ENCODE data around the gene IYD.

Gene IYD

DNA sequence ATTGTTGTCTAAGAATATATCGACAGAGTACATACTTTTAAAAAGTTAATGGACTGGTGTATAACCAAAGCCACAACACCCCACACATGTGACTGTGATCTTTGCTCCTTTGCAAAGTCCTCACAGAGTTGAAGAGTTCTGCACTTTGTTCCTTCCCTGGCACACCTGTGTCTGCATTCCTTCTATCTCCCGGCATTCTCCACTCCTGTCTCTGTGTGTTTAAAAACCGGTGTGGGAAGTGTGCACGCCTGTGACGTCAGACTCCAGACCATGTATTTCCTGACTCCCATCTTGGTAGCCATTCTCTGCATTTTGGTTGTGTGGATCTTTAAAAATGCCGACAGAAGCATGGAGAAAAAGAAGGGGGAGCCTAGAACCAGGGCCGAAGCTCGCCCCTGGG lies at the start of gene IYD:
IYD (plus strand) TSS at position 251 of the 400 bp plus-strand sequence; CDS start at position 271, 20 bp downstream.
- no peak for DNase-seq
- TF ChIP-seq POLR2A (IDR thresholded peaks at IDR 0.05; ENCODE audit: low read length) (no peak), GATA1 (IDR thresholded peaks at IDR 0.05; ENCODE audit: low read depth, low read length) (no peak)

- no peak for DNase-seq
- TF ChIP-seq GATA1 (IDR thresholded peaks at IDR 0.05; ENCODE audit: low read depth, low read length) (no peak), POLR2A (IDR thresholded peaks at IDR 0.05; ENCODE audit: low read length) (no peak)
These were observed 48.9 kb upstream of the IYD start for GRCh38 chr6:150319924-150320323.

- no peak for DNase-seq
- no peak for TF ChIP-seq GATA1 (IDR thresholded peaks at IDR 0.05; ENCODE audit: low read depth, low read length)
- no peak for TF ChIP-seq POLR2A (IDR thresholded peaks at IDR 0.05; ENCODE audit: low read length)
These were observed 48.4 kb upstream of the IYD start for GRCh38 chr6:150320442-150320841.

DNA sequence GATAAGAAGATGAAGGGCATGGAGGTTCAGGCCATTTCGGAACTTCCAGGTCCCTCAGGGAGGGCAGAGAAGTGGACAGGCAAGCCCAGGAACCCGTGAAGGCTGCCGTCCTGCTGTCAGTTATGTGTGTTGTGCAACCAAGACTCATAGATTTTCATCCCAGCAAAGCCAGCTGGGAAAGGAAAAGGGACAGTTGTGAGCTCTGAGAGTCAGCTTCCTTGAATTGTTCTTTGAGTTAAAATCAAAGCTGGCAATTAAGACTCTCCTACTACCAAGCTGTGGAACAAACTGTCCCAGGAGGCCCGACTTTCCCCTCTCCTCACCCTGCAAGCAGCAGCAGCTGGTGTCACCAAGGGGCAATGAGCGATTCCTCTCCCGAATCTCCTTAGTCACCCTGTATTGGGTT lies 46.3 kb upstream of the IYD start:
- no peak for DNase-seq
- TF ChIP-seq POLR2A (IDR thresholded peaks at IDR 0.05; ENCODE audit: low read length) (no peak), GATA1 (IDR thresholded peaks at IDR 0.05; ENCODE audit: low read depth, low read length) (no peak)

- peak in 1 of 2 experiments; percentile 47 for DNase-seq
- TF ChIP-seq POLR2A (IDR thresholded peaks at IDR 0.05; ENCODE audit: low read length) (no peak), GATA1 (IDR thresholded peaks at IDR 0.05; ENCODE audit: low read depth, low read length) (no peak)
These were observed 45.6 kb upstream of the IYD start for GRCh38 chr6:150323205-150323604.

DNA sequence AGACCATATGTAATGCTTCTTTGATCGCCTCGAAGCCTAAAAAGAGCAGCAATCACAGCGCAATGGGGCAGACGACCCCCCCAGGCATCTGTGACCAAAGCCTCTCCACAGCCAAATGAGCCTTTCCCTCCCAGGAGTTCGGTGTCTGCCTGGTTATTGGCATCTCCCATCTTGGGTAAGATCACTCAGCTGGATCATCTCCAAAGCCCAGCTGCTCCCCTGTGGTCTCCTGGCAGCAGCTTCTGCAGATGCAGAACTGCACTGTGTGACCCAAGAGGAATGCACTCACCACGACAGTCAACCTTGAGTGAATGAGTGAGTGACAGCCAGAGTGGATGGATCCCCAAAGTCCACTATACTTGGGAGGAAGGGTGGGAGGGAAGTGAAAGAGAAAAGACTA lies 44.8 kb upstream of the IYD start:
- no peak for DNase-seq
- TF ChIP-seq POLR2A (IDR thresholded peaks at IDR 0.05; ENCODE audit: low read length) (no peak), GATA1 (IDR thresholded peaks at IDR 0.05; ENCODE audit: low read depth, low read length) (no peak)

DNA sequence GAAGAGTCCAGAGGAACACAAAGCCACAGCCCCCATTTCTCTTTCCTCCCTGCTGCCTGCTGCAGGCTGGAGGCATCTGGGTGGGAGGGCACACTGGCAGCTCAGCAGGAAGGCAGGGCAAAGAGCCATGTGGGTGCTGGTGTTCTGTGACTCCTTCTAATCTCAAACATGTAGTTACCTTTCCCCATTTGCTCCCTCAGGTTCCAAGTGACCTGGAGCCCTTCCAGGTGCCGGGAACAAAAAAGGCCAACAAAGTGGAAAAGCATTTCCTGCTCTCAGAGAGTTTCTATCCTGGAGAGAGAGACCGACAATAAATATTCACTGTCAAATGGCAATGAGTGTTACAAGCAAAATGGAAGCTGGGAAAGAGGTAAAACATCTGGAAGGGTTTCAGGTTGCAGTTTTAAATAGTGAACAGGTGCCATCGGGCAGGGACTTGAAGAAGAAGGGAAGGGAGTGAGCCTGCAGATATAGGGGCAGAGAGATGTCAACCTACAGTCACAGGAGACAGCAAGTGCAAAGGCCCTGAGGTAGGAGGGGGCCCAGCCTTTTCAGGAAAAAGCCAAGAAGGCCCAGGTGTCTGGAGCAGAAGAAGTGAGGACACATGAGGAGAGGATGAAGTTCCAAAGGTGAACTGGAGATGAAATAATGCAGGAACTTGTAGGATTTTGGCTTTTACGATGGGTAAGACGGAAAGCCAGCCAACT lies 43.6 kb upstream of the IYD start:
- no peak for DNase-seq
- TF ChIP-seq POLR2A (IDR thresholded peaks at IDR 0.05; ENCODE audit: low read length) (no peak), GATA1 (IDR thresholded peaks at IDR 0.05; ENCODE audit: low read depth, low read length) (no peak)

DNA sequence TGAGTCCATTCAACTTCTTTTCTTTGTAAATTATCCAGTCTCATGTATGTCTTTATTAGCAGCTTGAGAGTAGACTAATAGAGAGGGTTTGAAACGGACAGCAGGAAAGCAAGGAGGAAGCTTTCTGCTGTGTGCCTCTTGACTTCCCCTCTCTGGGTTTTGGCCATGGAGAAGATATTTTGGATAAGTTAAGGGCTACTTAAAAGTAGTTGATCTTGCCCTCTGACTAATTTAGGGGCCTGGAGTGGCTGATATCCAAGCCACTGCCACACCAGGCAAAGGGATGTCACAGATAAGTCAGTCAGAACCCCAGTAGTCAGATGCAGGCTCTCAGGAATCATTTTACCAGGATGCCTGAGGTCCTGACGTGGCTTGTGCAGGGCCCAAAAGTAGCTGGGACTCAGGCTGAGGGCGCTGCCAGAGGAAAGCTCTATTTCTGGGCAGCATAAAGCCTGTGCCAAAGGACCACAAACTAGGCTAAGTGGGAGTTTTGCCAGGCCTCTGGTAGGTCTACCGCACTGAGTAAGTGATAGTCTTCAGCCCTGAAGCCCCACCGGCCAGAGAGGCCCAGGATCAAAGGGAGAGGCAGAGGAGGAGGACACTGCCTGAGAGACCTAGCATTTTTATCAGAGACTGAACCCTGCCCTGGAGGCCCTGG lies 41.6 kb upstream of the IYD start:
- no peak for TF ChIP-seq GATA1 (IDR thresholded peaks at IDR 0.05; ENCODE audit: low read depth, low read length)
- TF ChIP-seq POLR2A (IDR thresholded peaks at IDR 0.05; ENCODE audit: low read length) = no peak
- DNase-seq = no peak

GRCh38 chr6:150328744-150329405 lies 39.9 kb upstream of the IYD start:
- DNase-seq = no peak
- TF ChIP-seq POLR2A (IDR thresholded peaks at IDR 0.05; ENCODE audit: low read length) (no peak), GATA1 (IDR thresholded peaks at IDR 0.05; ENCODE audit: low read depth, low read length) (no peak)

DNA sequence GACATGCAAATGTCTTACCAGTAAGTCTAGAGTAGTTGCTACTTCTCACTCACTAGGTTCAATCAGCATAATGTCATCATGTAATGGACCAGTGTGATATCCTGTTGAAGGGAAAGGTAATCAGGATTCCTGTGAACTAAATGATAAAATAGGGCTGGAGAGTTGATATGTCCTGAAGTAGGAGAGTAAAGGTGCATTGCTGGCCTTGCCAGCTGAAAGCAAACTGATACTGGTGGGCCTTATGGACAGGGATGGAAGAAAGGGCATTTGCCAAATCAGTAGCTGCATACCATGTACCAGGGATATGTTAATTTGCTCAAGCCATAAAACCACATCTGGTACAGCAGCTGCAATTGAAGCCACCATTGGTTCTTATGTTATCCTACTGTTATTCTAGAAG lies 37.5 kb upstream of the IYD start:
- TF ChIP-seq POLR2A (IDR thresholded peaks at IDR 0.05; ENCODE audit: low read length) (no peak), GATA1 (IDR thresholded peaks at IDR 0.05; ENCODE audit: low read depth, low read length) (no peak)
- DNase-seq = no peak

- TF ChIP-seq GATA1 (IDR thresholded peaks at IDR 0.05; ENCODE audit: low read depth, low read length) (no peak), POLR2A (IDR thresholded peaks at IDR 0.05; ENCODE audit: low read length) (no peak)
- no peak for DNase-seq
These were observed 35.8 kb upstream of the IYD start for GRCh38 chr6:150332939-150333584.

DNA sequence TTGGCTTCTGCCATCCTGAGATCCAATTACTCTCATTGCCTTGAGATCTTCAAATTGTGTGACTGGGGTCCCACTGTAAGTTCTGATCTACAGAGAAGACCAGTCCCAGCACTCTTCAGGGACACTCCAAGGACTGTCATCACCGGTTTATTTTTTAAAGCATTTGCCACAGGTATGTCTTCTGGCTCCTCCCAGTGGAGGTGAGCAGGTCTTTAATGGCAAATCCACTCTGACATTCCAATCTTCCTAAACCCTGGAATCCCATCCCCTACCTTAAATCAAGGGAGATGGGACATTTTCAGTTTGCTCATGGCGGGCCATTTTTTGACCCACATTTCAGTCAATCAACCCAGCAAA lies 35.2 kb upstream of the IYD start:
- TF ChIP-seq GATA1 (IDR thresholded peaks at IDR 0.05; ENCODE audit: low read depth, low read length) (no peak), POLR2A (IDR thresholded peaks at IDR 0.05; ENCODE audit: low read length) (no peak)
- DNase-seq = no peak

GRCh38 chr6:150334790-150335783 lies 33.7 kb upstream of the IYD start:
- peak; percentile 58 to 75 for DNase-seq
- no peak for TF ChIP-seq POLR2A (IDR thresholded peaks at IDR 0.05; ENCODE audit: low read length)
- no peak for TF ChIP-seq GATA1 (IDR thresholded peaks at IDR 0.05; ENCODE audit: low read depth, low read length)

All from erythroblast (primary cell).